H9 (cell line): Measurements from ENCODE around the gene TBC1D9B. TPM values are rescaled to one million over a fixed set of nuclear protein-coding genes. Genes with fewer than 3 reads are reported as not detected.

ENCODE experiments used
- DNase-seq: peaks from one replicate; pipeline ENCODE4 v3.0.0-alpha.2; 2017
- H2AFZ ChIP-seq: one replicate; pipeline ENCODE4 v1.6.1; 2013; ENCODE audit warnings: mild to moderate bottlenecking, low read length, control low read depth, moderate library complexity
- H2AK5ac ChIP-seq: 2 replicates; pipeline ENCODE4 v1.6.1; 2013; ENCODE audit warnings: low read length, control low read depth, mixed read lengths; ENCODE audit not compliant: insufficient read length
- H2BK120ac ChIP-seq: one replicate; pipeline ENCODE4 v1.6.1; 2013; ENCODE audit warnings: low read depth, mild to moderate bottlenecking, low read length, control low read depth, inconsistent platforms; ENCODE audit not compliant: poor library complexity, severe bottlenecking
- H2BK12ac ChIP-seq: 2 replicates; pipeline ENCODE4 v1.6.1; 2013; ENCODE audit warnings: low read length, control low read depth, mixed read lengths, low read depth; ENCODE audit not compliant: insufficient read length
- H2BK15ac ChIP-seq: 2 replicates; pipeline ENCODE4 v1.6.1; 2013; ENCODE audit warnings: low read depth, low read length, control low read depth
- H2BK20ac ChIP-seq: one replicate; pipeline ENCODE4 v1.6.1; 2013; ENCODE audit warnings: low read depth, mild to moderate bottlenecking, low read length, control low read depth, inconsistent platforms; ENCODE audit not compliant: poor library complexity, severe bottlenecking
- H2BK5ac ChIP-seq: 2 replicates; pipeline ENCODE4 v1.6.1; 2013; ENCODE audit warnings: low read length, control low read depth, mixed read lengths; ENCODE audit not compliant: insufficient read length
- H3K14ac ChIP-seq: 2 replicates; pipeline ENCODE4 v1.6.1; 2013; ENCODE audit warnings: low read length, control low read depth; ENCODE audit not compliant: insufficient read depth
- H3K18ac ChIP-seq: 2 replicates; pipeline ENCODE4 v1.6.1; 2013; ENCODE audit warnings: low read depth, mild to moderate bottlenecking, mixed read lengths, low read length, control low read depth; ENCODE audit not compliant: insufficient read length
- H3K23ac ChIP-seq: 2 replicates; pipeline ENCODE4 v1.6.1; 2013; ENCODE audit warnings: low read length, control low read depth, mixed read lengths, low read depth; ENCODE audit not compliant: insufficient read length
- H3K23me2 ChIP-seq: 2 replicates; pipeline ENCODE4 v1.6.1; 2013; ENCODE audit warnings: low read depth, mild to moderate bottlenecking, mixed read lengths, low read length, control low read depth; ENCODE audit not compliant: insufficient read length, poor library complexity, severe bottlenecking
- H3K27ac ChIP-seq: 2 replicates; pipeline ENCODE4 v1.5.1; 2013; ENCODE audit warnings: low read length, control low read depth, mixed read lengths, low read depth; ENCODE audit not compliant: insufficient read length
- H3K27me3 ChIP-seq: 2 replicates; pipeline ENCODE4 v1.6.1; 2013; ENCODE audit warnings: low read length, control low read depth, inconsistent platforms; ENCODE audit not compliant: insufficient read depth
- H3K4ac ChIP-seq: 2 replicates; pipeline ENCODE4 v1.6.1; 2013; ENCODE audit warnings: low read depth, mild to moderate bottlenecking, control low read depth, inconsistent platforms, low read length, moderate library complexity
- H3K4me1 ChIP-seq: 2 replicates; pipeline ENCODE4 v1.6.1; 2013; ENCODE audit warnings: low read length, control low read depth, inconsistent platforms; ENCODE audit not compliant: insufficient read depth
- H3K4me2 ChIP-seq: 2 replicates; pipeline ENCODE4 v1.6.1; 2013; ENCODE audit warnings: low read length, control low read depth, mixed read lengths; ENCODE audit not compliant: insufficient read length, insufficient read depth
- H3K56ac ChIP-seq: 2 replicates; pipeline ENCODE4 v1.6.1; 2013; ENCODE audit warnings: low read depth, mild to moderate bottlenecking, mixed read lengths, low read length, control low read depth; ENCODE audit not compliant: insufficient read length
- H3K79me1 ChIP-seq: 2 replicates; pipeline ENCODE4 v1.6.1; 2013; ENCODE audit warnings: low read depth, mild to moderate bottlenecking, moderate library complexity, low read length, control low read depth, inconsistent platforms; ENCODE audit not compliant: insufficient read depth, poor library complexity, severe bottlenecking
- H3K79me2 ChIP-seq: 2 replicates; pipeline ENCODE4 v1.6.1; 2013; ENCODE audit warnings: low read length, control low read depth, inconsistent platforms; ENCODE audit not compliant: insufficient read depth
- H3K9ac ChIP-seq: 2 replicates; pipeline ENCODE4 v1.6.1; 2013; ENCODE audit warnings: low read length, control low read depth, mixed read lengths; ENCODE audit not compliant: insufficient read length; ENCODE audit errors: extremely low read depth
- H3K9me3 ChIP-seq: one replicate; pipeline ENCODE4 v1.6.1; 2013; ENCODE audit warnings: low read depth, low read length, inconsistent platforms; ENCODE audit not compliant: control insufficient read depth
- H3T11ph ChIP-seq: one replicate; pipeline ENCODE4 v1.6.1; 2013; ENCODE audit warnings: mild to moderate bottlenecking, low read length, control low read depth, inconsistent platforms
- H4K20me1 ChIP-seq: one replicate; pipeline ENCODE4 v1.6.1; 2013; ENCODE audit not compliant: control insufficient read depth, insufficient read length, insufficient read depth
- H4K5ac ChIP-seq: 2 replicates; pipeline ENCODE4 v1.6.1; 2013; ENCODE audit warnings: low read depth, mild to moderate bottlenecking, mixed read lengths, low read length, control low read depth; ENCODE audit not compliant: insufficient read length
- H4K8ac ChIP-seq: replicated peaks from 2 replicates; pipeline ENCODE4 v1.6.1; 2013; ENCODE audit warnings: low read length, control low read depth, mixed read lengths, low read depth; ENCODE audit not compliant: insufficient read length
- H4K91ac ChIP-seq: 2 replicates; pipeline ENCODE4 v1.6.1; 2013; ENCODE audit warnings: low read depth, mild to moderate bottlenecking, moderate library complexity, mixed read lengths, low read length, control low read depth; ENCODE audit not compliant: insufficient read length
- H3K27ac Mint-ChIP-seq, 3 experiments: 2 replicates in 2 of 3; 3 replicates in 1 of 3; pipeline ENCODE4 v1.8.0; 2020 to 2021; ENCODE audit warnings: mixed read lengths in 3 of 3, mild to moderate bottlenecking in 1 of 3, moderate library complexity in 1 of 3
- H3K27me3 Mint-ChIP-seq: 2 replicates; pipeline ENCODE4 v1.8.0; 2021; ENCODE audit warnings: low read depth, mild to moderate bottlenecking, moderate library complexity, mixed read lengths
- H3K36me3 Mint-ChIP-seq, 3 experiments: 2 replicates in 2 of 3; 3 replicates in 1 of 3; pipeline ENCODE4 v1.8.0; 2020 to 2021; ENCODE audit warnings: low read depth in 3 of 3, mixed read lengths in 3 of 3; ENCODE audit not compliant: insufficient read depth in 1 of 3
- H3K4me1 Mint-ChIP-seq, 2 experiments: 2 replicates each; pipeline ENCODE4 v1.8.0; 2020; ENCODE audit warnings: mixed read lengths in 2 of 2
- H3K4me3 Mint-ChIP-seq, 2 experiments: 2 replicates in 1 of 2; 3 replicates in 1 of 2; pipeline ENCODE4 v1.8.0; 2020 to 2021; ENCODE audit warnings: mild to moderate bottlenecking in 2 of 2, mixed read lengths in 2 of 2, moderate library complexity in 1 of 2
- H3K9me3 Mint-ChIP-seq, 2 experiments: 2 replicates in 1 of 2; 3 replicates in 1 of 2; pipeline ENCODE4 v1.8.0; 2020; ENCODE audit warnings: mild to moderate bottlenecking in 2 of 2, mixed read lengths in 2 of 2, moderate library complexity in 1 of 2
- CTCF ChIP-seq: fragments of 200-600 bp; sonication (generic); conservative IDR thresholded peaks from 3 replicates; pipeline ENCODE4 v1.8.0; 2021; ENCODE audit warnings: antibody characterized with exemption, mild to moderate bottlenecking
- WGBS: extraction: QIAGEN DNeasy Blood & Tissue Kit; methylation state at CpG from one replicate; pipeline ENCODE4 v1.1.7; 2013; ENCODE audit warnings: missing lambda C conversion rate, low lambda C conversion rate, mixed read lengths; ENCODE audit not compliant: insufficient read length; ENCODE audit errors: extremely low coverage; 5-methylcytosine and 5-hydroxymethylcytosine counted together
- total RNA-seq: library from RNA; stranded (reverse); gene quantifications from 2 replicates; pipeline ENCODE4 v1.2.1, GENCODE V29; 2021

TBC1D9B gene
- total RNA-seq, 1 experiment from 2014 or later: 62.1 TPM

GRCh38 chr5:179886190-179886911 lies 21.3 kb downstream of the TBC1D9B start:
- peaks cover 15% of the 10 kb centered on the region for H3K9me3 ChIP-seq
- Mint-ChIP-seq H3K36me3 (peaks cover 56 to 83% (median 80%) of the 10 kb centered on the region in 3 experiments), H3K27ac (no peak overlapping the region), H3K4me1 (no peaks in the 10 kb centered on the region), H3K4me3 (no peak overlapping the region), H3K9me3 (peaks cover 26 to 30% of the 10 kb centered on the region in 2 experiments), H3K27me3 (peaks cover 2% of the 10 kb centered on the region)
- no peak overlapping the region for H2BK12ac ChIP-seq
- no peak overlapping the region for H3K27ac ChIP-seq
- no peak overlapping the region for H3K56ac ChIP-seq
- H2AFZ ChIP-seq: no peak overlapping the region
- no peak overlapping the region for H2BK20ac ChIP-seq
- no peak overlapping the region for H4K91ac ChIP-seq
- H3K79me2 ChIP-seq: no peaks in the 10 kb centered on the region
- H3K27me3 ChIP-seq: no peaks in the 10 kb centered on the region
- DNase-seq: no peak
- no peaks in the 10 kb centered on the region for H3K79me1 ChIP-seq
- no peak overlapping the region for H3K4me2 ChIP-seq
- H2BK5ac ChIP-seq: no peak overlapping the region
- no CpG with 5 or more reads among the region's 14 CpGs for WGBS
- H3K23me2 ChIP-seq: no peaks in the 10 kb centered on the region
- H2AK5ac ChIP-seq: no peak overlapping the region
- no peak overlapping the region for H2BK15ac ChIP-seq
- no peak for TF ChIP-seq CTCF
- no peaks in the 10 kb centered on the region for H4K20me1 ChIP-seq
- no peak overlapping the region for H3T11ph ChIP-seq
- no peak overlapping the region for H2BK120ac ChIP-seq
- no peaks in the 10 kb centered on the region for H3K4me1 ChIP-seq
- H3K9ac ChIP-seq: no peak overlapping the region
- H3K23ac ChIP-seq: no peak overlapping the region
- H4K5ac ChIP-seq: no peak overlapping the region
- no peak overlapping the region for H3K4ac ChIP-seq
- H3K14ac ChIP-seq: no peak overlapping the region
- H4K8ac ChIP-seq: no peak overlapping the region
- no peak overlapping the region for H3K18ac ChIP-seq
